HG02678 (cell line): ENCODE data around the gene R3HDM4.
"Not testable (repeated sequence)": the region's sequence is repeated elsewhere in the genome, so short reads cannot be mapped to it uniquely, and the experiment has no call there.

Source experiments
- ATAC-seq: cut with Tn5 transposase; IDR thresholded peaks from one replicate; pipeline ENCODE4 v1.9.1; 2021; ENCODE audit warnings: mild to moderate bottlenecking, moderate library complexity; ENCODE audit not compliant: unreplicated experiment

The R3HDM4 gene

GRCh38 chr19:913080-913748 is at the start of gene R3HDM4:
Gene R3HDM4 (minus strand): TSS chr19:913219. CDS start chr19:913157, 62 bp downstream.
- peak; percentile 56 for ATAC-seq

GRCh38 chr19:961866-962620 is 49.0 kb upstream of the R3HDM4 start:
- ATAC-seq: no peak

GRCh38 chr19:960601-960938 is 47.6 kb upstream of the R3HDM4 start:
- no peak for ATAC-seq

- no peak for ATAC-seq
Measured at GRCh38 chr19:960020-960419, 47.0 kb upstream of the R3HDM4 start.

- ATAC-seq: no peak
Measured at GRCh38 chr19:958967-959855, 46.2 kb upstream of the R3HDM4 start.

GRCh38 chr19:957578-957977 is 44.6 kb upstream of the R3HDM4 start:
- not testable (repeated sequence) for ATAC-seq

GRCh38 chr19:956766-957440 is 43.9 kb upstream of the R3HDM4 start:
- ATAC-seq: no peak

- no peak for ATAC-seq
Measured at GRCh38 chr19:955803-956765, 43.1 kb upstream of the R3HDM4 start.

- peak; percentile 40 for ATAC-seq
Measured at GRCh38 chr19:954672-955494, 41.9 kb upstream of the R3HDM4 start.

- no peak for ATAC-seq
Measured at GRCh38 chr19:954272-954671, 41.3 kb upstream of the R3HDM4 start.

- ATAC-seq: no peak
Measured at GRCh38 chr19:953445-954271, 40.6 kb upstream of the R3HDM4 start.

GRCh38 chr19:952680-953444 is 39.8 kb upstream of the R3HDM4 start:
- ATAC-seq: no peak

- ATAC-seq: no peak
Measured at GRCh38 chr19:952049-952679, 39.1 kb upstream of the R3HDM4 start.

- ATAC-seq: no peak
Measured at GRCh38 chr19:950352-951066, 37.5 kb upstream of the R3HDM4 start.

GRCh38 chr19:948842-949496 is 36.0 kb upstream of the R3HDM4 start:
- ATAC-seq: no peak
